Endodermal cell (in vitro differentiated cells): Measurements from ENCODE around the gene PTPRK. TPM values are rescaled to one million over a fixed set of nuclear protein-coding genes. Genes with fewer than 3 reads are reported as not detected.

Experiments
- DNase-seq: peaks from one replicate; pipeline ENCODE4 v3.0.0-alpha.2; 2017
- H3K27ac ChIP-seq: 2 replicates; pipeline ENCODE4 v1.5.1; 2013; ENCODE audit warnings: mild to moderate bottlenecking, low read depth, low read length, moderate library complexity
- H3K27me3 ChIP-seq: 2 replicates; pipeline ENCODE4 v1.6.1; 2013; ENCODE audit warnings: mild to moderate bottlenecking, low read length, moderate library complexity; ENCODE audit not compliant: insufficient read depth, control insufficient read depth, poor library complexity, severe bottlenecking
- H3K36me3 ChIP-seq: 2 replicates; pipeline ENCODE4 v1.7.0; 2013; ENCODE audit warnings: mild to moderate bottlenecking, low read length, moderate library complexity; ENCODE audit not compliant: control insufficient read depth, insufficient read depth
- H3K4me1 ChIP-seq: one replicate; pipeline ENCODE4 v1.7.0; 2013; ENCODE audit warnings: low read length; ENCODE audit not compliant: control insufficient read depth, insufficient read depth
- H3K4me3 ChIP-seq: 2 replicates; pipeline ENCODE4 v1.5.1; 2013; ENCODE audit warnings: mild to moderate bottlenecking, low read length, moderate library complexity
- H3K9ac ChIP-seq: 2 replicates; pipeline ENCODE4 v1.6.1; 2013; ENCODE audit warnings: mild to moderate bottlenecking, low read length, moderate library complexity; ENCODE audit not compliant: poor library complexity, severe bottlenecking; ENCODE audit errors: extremely low read depth
- H3K9me3 ChIP-seq: 2 replicates; pipeline ENCODE4 v1.6.1; 2013; ENCODE audit warnings: mild to moderate bottlenecking, low read length, moderate library complexity; ENCODE audit not compliant: control insufficient read depth
- H3K27ac Mint-ChIP-seq: 2 replicates; pipeline ENCODE4 v1.8.0; 2020; ENCODE audit warnings: mixed read lengths
- H3K27me3 Mint-ChIP-seq: 2 replicates; pipeline ENCODE4 v1.8.0; 2021; ENCODE audit warnings: mild to moderate bottlenecking, mixed read lengths; ENCODE audit not compliant: insufficient read depth
- H3K36me3 Mint-ChIP-seq: 2 replicates; pipeline ENCODE4 v1.8.0; 2020; ENCODE audit warnings: low read depth, mixed read lengths
- H3K4me1 Mint-ChIP-seq: 2 replicates; pipeline ENCODE4 v1.8.0; 2020; ENCODE audit warnings: mixed read lengths
- H3K4me3 Mint-ChIP-seq: 2 replicates; pipeline ENCODE4 v1.8.0; 2020; ENCODE audit warnings: mild to moderate bottlenecking, moderate library complexity, mixed read lengths
- H3K9me3 Mint-ChIP-seq: 2 replicates; pipeline ENCODE4 v1.8.0; 2020; ENCODE audit warnings: mild to moderate bottlenecking, mixed read lengths
- WGBS, 2 experiments: methylation state at CpG; one replicate each; pipeline versions ENCODE4 v1.1.5 to v1.1.7; 2013; ENCODE audit warnings: missing lambda C conversion rate in 2 of 2, mixed read lengths in 1 of 2; ENCODE audit not compliant: insufficient coverage in 1 of 2, insufficient read length in 1 of 2; 5-methylcytosine and 5-hydroxymethylcytosine counted together
- total RNA-seq, 2 donors: library from RNA; stranded (reverse); fragmentation: NEBNext Ultra II Directional in 1 of 2; extraction: Animal tissue kit (Norgen Biotek cat#: 25700) in 1 of 2; gene quantifications; 2 replicates in 1 of 2; 3 replicates in 1 of 2; pipeline ENCODE4 v1.2.1, GENCODE V29; 2021
- TF ChIP-seq, protein P1 (sequence below): fragments of 200-600 bp; sonication (generic); conservative IDR thresholded peaks from 2 replicates; pipeline ENCODE4 v1.5.0; 2021; ENCODE audit warnings: antibody characterized with exemption, mild to moderate bottlenecking

The PTPRK gene
- total RNA-seq, 2 donors from 2014 or later, result 46.4 to 57.6 TPM

DNA sequence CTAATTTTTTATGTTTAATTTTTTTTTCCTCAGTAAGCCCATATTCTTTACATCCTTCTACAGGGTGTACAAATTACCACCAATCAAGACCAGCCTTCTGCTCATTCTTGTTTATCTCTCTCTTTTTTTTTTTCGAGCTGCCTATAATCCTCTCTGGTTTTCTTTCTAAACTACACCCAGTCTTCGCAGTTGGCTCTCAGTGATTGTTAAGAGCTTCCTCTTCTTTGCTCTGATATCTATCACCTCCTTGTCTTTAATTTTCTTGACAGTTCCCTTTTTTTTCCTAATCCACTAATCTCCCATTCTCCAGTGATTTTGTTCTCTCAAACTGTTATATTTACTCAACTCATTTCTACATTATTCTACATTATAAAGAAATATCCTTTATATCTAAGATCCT lies 38.5 kb upstream of the PTPRK start:
- no peak overlapping the region for H3K27ac Mint-ChIP-seq
- H3K36me3 Mint-ChIP-seq, result no peaks in the 10 kb centered on the region
- H3K4me3 Mint-ChIP-seq, result no peak overlapping the region
- WGBS, 2 experiments, result 73 to 79% methylated on average over 2 of the region's 2 CpGs
- H3K9me3 Mint-ChIP-seq, result no peaks in the 10 kb centered on the region
- no peak overlapping the region for H3K27ac ChIP-seq
- no peak for DNase-seq
- no peak overlapping the region for H3K4me3 ChIP-seq
- no peaks in the 10 kb centered on the region for H3K36me3 ChIP-seq
- peaks cover 11% of the 10 kb centered on the region for H3K27me3 ChIP-seq
- H3K4me1 ChIP-seq, result peaks cover 5% of the 10 kb centered on the region
- H3K9ac ChIP-seq, result no peak overlapping the region
- H3K27me3 Mint-ChIP-seq, result peaks cover 28% of the 10 kb centered on the region
- peaks cover 25% of the 10 kb centered on the region for H3K4me1 Mint-ChIP-seq
- H3K9me3 ChIP-seq, result no peaks in the 10 kb centered on the region
- TF ChIP-seq, protein P1, sequence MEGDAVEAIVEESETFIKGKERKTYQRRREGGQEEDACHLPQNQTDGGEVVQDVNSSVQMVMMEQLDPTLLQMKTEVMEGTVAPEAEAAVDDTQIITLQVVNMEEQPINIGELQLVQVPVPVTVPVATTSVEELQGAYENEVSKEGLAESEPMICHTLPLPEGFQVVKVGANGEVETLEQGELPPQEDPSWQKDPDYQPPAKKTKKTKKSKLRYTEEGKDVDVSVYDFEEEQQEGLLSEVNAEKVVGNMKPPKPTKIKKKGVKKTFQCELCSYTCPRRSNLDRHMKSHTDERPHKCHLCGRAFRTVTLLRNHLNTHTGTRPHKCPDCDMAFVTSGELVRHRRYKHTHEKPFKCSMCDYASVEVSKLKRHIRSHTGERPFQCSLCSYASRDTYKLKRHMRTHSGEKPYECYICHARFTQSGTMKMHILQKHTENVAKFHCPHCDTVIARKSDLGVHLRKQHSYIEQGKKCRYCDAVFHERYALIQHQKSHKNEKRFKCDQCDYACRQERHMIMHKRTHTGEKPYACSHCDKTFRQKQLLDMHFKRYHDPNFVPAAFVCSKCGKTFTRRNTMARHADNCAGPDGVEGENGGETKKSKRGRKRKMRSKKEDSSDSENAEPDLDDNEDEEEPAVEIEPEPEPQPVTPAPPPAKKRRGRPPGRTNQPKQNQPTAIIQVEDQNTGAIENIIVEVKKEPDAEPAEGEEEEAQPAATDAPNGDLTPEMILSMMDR, result no peak

DNA sequence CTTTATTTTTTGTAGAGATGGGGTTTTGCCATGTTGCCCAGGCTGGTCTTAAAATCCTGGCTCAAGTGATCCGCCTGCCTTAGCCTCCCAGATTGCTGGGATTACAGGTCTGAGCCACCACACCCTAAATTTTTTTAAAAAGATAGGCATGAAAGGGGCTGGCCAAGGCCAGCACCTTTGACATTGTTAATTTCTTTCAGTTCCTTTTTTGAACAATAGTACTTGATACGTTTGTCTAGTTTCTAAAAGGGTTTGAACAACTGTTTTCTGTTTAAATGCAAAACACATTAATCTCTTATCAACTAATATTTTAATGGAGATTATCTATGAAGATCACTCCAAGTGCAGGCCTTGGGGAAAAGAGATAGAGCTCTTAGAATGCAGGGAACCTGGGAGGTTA lies 37.6 kb upstream of the PTPRK start:
- H3K36me3 ChIP-seq, result no peaks in the 10 kb centered on the region
- peaks cover 11% of the 10 kb centered on the region for H3K27me3 ChIP-seq
- H3K4me3 ChIP-seq, result no peak overlapping the region
- peaks cover 5% of the 10 kb centered on the region for H3K4me1 ChIP-seq
- no peaks in the 10 kb centered on the region for H3K9me3 ChIP-seq
- no peak overlapping the region for H3K27ac Mint-ChIP-seq
- TF ChIP-seq, protein P1, result no peak
- H3K27me3 Mint-ChIP-seq, result peaks cover 28% of the 10 kb centered on the region
- H3K4me3 Mint-ChIP-seq, result no peak overlapping the region
- no peak overlapping the region for H3K9ac ChIP-seq
- no peak for DNase-seq
- H3K36me3 Mint-ChIP-seq, result no peaks in the 10 kb centered on the region
- 94% methylated on average over 2 of the region's 2 CpGs; no CpG with 5 or more reads in 1 of the 2 experiments for WGBS, 2 experiments
- peaks cover 25% of the 10 kb centered on the region for H3K4me1 Mint-ChIP-seq
- no peak overlapping the region for H3K27ac ChIP-seq
- no peaks in the 10 kb centered on the region for H3K9me3 Mint-ChIP-seq

DNA sequence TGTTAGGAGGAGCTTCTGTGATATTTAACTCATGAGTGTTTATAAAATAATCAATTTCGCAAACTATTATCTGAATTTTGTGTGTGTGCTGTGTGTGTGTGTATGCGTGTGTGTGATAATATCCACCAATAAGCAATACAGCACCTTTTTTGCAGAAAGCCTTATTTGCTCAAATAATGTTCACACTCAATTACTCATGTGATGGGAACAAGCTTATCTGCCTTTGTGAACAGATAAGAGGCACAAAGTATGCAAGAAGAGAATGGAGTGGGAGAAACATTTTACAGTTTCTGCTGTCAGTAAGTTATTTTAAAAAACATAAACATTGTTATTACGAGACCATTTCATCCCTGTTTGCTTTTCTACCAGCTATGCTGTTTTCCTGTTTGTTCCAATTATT lies 36.7 kb upstream of the PTPRK start:
- Mint-ChIP-seq H3K4me3 (no peak overlapping the region), H3K4me1 (peaks cover 25% of the 10 kb centered on the region), H3K36me3 (no peaks in the 10 kb centered on the region), H3K9me3 (no peaks in the 10 kb centered on the region), H3K27ac (no peak overlapping the region), H3K27me3 (peaks cover 26% of the 10 kb centered on the region)
- no peak for DNase-seq
- Histone ChIP-seq H3K4me3 (peak overlapping the region; percentile 8), H3K36me3 (no peaks in the 10 kb centered on the region), H3K9ac (no peak overlapping the region), H3K4me1 (peaks cover 5% of the 10 kb centered on the region), H3K27ac (no peak overlapping the region), H3K27me3 (peaks cover 11% of the 10 kb centered on the region), H3K9me3 (no peaks in the 10 kb centered on the region)
- TF ChIP-seq, protein P1, result no peak
- WGBS, 2 experiments, result 74 to 100% methylated on average over 1 to 2 of the region's 3 CpGs
